HG03521 (cell line): ENCODE results near the gene AP3B1.
"Not testable (repeated sequence)": the region's sequence is repeated elsewhere in the genome, so short reads cannot be mapped to it uniquely, and the experiment has no call there.

ENCODE experiments used
- ATAC-seq: cut with Tn5 transposase; IDR thresholded peaks from one replicate; pipeline ENCODE4 v1.9.1; 2021; ENCODE audit warnings: mild to moderate bottlenecking, moderate library complexity; ENCODE audit not compliant: unreplicated experiment

The AP3B1 gene

DNA sequence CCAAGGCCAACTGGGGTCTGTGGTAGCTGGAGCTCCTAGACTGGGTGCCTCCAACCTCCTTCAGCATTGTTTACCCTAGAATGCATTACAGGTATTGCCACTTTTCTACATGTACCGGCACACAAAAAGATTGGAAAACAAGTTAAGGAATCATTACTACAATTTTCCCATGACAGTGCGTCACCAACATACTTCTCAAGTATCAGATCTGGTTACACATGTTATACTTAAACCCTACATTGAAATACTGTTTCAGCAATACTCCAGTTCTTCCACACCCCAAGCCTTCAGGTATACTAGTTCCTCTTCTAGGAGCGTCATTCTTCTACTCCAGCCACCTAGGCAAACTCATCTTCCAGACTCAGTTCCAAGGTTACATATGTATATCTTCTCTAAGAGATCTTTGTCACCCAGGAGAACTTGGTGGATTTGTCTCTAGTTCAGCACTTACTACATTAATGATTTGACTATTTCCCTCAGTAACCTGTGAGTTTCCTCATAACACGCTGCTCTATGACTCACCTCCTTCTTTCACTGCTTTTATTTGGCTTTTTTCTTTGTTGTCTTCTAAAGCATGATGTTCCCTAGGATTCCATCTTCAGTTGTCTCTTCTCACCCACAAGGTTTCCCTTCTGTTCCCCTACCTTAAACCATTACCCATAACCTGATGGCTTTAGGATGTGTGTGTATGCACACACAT is 217.0 kb downstream of the AP3B1 start:
- no peak for ATAC-seq

DNA sequence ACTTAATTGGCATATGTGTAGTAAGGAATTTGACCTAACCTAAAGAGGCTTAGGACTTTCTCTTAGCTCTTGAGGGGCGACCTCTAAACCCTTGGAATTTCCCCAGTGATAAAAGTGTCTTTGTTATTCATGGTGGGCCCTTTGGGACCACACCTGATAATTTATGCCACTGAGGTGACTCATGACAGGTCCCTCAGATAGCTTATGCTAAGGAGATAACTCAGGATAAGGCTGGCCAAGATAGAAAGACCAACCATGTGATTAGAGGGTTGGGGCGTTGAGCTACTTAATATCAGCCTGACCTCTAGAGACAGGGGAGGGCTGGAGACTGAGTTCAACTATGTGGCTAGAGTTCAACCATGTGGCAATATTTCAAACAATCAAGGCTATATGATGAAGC is 218.1 kb downstream of the AP3B1 start:
- no peak for ATAC-seq

DNA sequence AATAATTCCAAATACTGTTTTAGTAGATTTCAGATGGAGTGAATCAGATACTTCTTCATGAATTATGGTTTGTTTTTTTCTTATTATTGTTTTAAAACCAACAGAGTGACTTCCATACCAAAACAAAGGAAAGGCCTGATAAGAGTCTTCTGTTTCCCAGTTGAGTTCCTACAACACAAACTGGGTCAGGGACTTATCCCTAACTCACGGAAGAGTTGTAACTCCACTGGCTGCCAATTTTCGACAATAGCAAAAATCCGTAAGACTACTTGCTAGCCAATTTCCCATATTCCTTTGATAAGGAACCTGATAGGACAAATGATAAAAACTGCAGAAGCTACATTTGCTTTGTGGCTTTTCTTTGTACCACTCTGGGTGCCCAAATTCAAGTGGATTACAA is 219.2 kb downstream of the AP3B1 start:
- no peak for ATAC-seq

DNA sequence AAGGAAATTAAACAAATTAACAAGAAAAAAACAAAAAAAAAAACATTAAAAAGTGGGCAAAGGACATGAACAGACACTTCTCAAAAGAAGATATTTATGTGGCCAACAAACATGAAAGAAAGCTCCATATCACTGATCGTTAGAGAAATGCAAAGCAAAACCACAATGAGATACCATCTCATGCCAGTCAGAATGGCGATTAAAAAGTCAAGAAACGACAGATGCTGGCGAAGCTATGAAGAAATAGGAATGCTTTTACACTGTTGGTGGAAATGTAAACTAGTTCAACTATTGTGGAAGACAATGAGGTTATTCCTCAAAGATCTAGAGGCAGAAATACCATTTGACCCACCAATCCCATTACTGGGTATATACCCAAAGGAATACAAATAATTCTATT is 223.8 kb downstream of the AP3B1 start:
- not testable (repeated sequence) for ATAC-seq

DNA sequence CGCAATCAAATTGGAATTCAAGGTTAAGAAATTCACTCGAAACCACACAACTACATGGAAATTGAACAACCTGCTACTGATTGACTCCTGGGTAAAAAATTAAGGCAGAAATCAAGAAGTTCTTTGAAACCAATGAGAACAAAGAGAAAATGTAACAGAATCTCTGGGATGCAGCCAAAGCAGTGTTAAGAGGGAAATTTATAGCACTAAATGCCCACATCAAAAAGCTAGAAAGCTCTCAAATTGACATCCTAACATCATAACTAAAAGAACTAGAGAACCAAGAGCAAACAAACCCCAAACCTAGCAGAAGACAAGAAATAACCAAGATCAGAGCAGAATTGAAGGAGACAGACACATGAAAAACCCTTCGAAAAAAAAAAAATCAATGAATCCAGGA is 226.9 kb downstream of the AP3B1 start:
- not testable (repeated sequence) for ATAC-seq

DNA sequence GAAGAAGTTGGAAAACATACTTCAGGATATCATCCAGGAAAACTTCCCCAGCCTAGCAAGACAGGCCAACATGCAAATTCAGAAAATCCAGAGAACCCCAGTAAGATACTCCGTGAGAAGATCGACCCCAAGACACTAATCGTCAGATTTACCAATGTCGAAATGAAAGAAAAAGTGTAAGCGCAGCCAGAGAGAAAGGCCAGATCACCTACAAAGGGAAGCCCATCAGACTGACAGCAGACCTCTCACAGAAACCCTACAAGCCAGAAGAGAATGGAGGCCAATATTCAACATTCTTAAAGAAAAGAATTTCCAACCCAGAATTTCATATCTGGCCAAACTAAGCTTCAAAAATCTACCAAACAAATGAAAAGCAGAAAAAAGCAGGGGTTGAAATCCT is 227.8 kb downstream of the AP3B1 start:
- not testable (repeated sequence) for ATAC-seq

DNA sequence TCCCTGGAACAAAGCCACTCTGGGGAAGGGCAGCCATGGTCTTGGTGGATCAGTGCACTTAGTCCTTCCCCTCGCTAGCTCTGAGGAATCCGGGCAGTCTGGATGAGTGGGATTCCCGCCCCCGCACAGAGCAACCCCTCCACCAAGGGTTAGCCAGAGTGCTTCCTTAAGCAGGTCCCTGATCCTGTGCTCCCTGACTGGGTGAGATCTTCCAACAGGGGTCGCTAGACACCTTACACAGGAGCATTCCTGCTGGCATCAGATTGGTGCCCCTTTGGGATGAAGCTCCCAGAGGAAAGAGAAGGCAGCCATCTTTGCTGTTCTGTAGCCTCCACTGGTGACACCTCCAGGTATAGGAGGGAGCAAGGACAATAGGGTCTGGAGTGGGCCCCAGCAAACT is 228.8 kb downstream of the AP3B1 start:
- no peak for ATAC-seq

DNA sequence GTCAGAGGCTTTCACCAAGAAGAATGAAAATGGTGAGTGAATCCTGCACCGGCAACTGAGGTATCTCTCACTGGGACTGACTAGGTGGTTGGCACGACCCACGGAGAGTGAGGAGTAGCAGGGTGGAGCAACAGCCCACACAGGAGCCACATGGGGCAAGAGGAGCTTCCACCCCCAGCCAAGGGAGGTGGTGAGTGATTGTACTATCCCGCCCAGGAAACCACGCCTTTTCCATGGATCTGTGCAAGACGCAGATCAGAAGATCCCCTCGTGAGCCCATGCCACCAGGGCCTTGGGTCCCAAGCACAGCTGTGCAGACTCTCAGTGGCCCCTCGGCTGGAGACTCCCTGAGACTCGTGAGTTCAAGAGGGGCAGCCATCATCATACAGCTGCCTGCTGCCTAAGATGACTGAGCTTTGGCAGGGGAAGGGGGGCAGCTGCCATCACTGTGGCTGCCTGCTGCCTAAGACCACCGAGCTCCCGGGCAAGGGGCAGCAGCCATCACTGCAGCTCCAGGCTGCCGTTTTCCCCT is 229.5 kb downstream of the AP3B1 start:
- ATAC-seq: no peak

DNA sequence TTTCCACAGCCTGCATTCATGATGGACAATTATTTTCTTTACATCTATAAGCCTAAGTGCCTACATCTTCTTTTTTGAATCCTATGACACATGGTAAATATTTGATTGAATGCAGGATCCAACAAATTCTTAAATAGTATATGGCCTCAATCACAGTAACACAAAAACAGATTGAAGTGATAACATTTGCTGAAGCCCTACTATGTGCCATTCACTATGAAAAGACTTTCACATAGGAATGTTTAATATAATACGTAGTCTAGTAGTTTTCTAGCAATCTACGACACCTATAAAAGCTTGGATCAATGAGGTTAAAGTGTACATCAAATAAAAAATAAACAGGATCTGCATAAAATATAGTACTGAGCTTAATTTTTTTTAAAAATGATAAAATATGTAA is 231.0 kb downstream of the AP3B1 start:
- no peak for ATAC-seq

DNA sequence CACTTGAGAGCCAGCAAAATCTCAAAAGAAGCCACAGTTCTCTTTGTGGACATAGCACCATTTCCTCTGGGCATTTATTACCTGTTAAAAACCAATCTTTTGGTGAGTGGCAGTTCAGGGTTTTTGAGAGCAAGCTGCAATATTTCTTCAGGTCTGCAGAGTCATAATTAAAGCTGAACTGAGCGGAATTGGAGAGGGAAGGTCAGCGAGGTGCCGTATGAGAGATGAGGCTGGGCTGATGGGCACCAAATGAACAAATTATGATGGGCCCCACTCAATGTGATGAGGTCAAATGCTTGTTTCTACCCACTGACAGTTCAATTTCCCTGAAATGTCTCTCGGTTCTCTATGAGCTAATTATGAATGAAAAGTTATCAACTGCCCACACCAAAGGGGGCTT is 231.9 kb downstream of the AP3B1 start:
- ATAC-seq: no peak

DNA sequence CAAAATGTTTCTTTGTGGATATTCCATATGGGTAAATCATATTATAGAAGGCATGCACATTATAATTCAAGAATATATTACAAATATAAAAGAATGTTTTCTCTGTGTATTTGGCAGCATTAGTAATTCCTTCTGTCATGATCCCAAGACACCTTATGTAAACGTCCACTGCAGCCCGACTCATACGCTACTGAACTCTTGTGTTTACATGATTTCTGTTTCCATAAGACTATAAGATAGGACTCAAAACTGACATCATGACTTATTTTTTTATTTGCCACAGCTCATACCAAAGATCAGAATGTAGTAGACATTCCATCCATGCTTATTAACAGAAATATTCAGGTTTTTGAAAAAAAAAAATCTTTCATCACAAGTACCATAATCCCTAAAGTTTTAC is 234.1 kb downstream of the AP3B1 start:
- ATAC-seq: no peak

DNA sequence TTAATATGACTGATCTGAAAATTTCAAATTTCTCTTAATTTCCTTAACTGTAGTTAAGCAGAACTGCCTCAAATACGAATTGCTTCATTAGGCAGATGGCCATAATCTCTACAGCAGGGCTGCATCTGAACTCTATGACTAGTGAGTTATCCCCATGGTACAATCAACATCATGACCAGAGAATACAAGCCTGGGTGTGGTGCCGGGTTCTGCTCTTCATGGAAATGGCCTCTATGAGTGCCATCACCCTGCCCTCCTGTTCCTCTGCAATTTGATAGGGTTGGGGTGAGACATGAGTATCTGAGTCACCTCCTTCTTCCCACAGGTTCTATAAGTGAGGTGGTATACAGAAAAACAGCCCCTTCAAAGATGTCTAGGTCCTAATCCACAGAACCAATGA is 235.9 kb downstream of the AP3B1 start:
- ATAC-seq: no peak

DNA sequence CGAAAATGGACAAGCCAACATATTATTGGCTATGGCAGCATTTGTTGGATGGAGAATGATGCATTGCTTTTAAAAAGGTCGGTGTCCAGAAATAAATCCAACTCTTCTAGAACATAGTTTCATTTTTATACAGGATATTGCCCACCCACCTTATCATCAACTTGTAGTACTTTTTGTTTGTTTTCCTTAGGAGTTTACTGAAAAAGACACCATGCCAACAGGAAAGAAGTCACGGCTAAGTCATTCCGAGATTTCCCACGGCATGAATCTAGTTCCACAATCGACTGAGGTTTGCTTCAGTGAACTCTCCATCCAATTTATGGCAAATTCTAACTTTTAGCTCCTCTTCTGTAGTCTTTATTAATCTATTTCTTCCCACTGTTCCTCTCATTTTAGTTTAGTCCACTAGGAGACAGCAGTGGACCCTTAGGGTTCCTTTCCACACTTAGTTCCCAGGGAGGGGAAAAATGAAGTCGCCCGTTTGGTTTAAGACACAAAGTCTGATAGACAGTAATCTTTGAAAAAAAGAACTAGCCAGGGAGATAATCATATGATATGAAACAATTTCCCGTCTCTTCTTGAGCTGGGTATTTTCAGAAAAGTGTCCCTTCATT is 237.5 kb downstream of the AP3B1 start:
- no peak for ATAC-seq

DNA sequence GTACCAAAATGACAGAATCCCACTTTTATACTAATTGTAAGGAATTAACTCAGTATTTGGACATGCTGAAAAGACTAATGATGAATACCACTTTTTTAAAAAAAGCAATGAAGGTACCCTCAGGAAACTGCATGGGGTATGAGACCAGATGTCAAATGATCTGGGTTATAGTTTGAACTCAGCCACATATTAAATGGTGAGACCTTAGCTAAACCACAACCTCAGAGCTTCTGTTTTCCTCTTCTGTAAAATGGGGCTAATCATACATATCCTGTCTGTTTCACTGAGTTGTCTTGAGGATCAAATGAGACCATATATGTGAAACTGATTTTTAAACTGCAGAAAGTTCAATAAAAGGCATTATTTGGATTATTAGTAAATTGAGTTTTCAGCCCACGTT is 238.4 kb downstream of the AP3B1 start:
- no peak for ATAC-seq

DNA sequence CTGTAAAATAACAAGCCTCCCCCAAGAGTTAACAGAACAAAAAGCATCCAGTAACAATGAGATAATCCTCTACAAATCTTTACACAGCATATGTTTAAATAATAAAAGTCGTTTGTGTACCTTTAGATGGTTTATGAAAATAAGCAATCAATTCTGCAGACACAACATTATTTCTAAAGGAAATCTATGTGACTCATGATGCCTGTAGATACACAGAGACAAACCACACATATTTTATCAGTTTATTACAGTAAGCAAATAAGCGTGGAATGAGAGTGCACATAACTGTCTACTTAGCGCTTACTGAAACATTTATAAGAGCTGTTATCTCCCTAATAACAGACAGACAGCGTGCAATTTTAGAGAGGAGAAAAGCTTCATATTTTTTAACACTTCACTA is 243.6 kb downstream of the AP3B1 start:
- ATAC-seq: no peak

DNA sequence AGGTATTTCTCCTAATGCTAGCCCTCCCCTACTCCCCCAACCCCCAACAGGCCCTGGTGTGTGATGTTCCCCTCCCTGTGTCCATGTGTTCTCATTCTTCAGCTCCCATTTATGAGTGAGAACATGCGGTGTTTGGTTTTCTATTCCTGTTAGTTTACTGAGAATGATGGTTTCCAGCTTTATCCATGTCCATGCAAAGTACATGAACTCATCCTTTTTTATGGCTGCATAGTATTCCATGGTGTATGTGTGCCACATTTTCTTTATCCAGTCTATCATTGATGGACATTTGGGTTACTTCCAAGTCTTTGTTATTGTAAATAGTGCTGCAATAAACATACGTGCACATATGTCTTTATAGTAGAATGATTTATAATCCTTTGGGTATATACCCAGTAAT is 247.7 kb downstream of the AP3B1 start:
- not testable (repeated sequence) for ATAC-seq

DNA sequence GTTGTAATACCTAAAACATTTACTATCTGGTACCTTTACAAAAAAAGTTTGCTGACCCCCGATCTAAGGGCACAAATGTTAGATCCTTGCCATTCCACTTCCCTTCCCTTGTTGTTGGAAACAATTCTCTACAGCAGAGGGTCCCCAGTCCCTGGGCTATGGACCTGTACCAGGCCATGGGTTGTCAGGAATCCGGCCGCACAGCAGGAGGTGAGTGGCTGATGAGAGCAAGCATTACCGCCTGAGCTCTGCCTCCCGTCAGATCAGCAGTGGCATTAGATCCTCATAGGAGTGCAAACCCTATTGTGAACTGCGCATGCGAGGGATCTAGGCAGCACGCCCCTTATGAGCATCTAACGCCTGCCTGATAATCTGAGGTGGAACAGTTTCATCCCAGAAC is 248.5 kb downstream of the AP3B1 start:
- no peak for ATAC-seq

DNA sequence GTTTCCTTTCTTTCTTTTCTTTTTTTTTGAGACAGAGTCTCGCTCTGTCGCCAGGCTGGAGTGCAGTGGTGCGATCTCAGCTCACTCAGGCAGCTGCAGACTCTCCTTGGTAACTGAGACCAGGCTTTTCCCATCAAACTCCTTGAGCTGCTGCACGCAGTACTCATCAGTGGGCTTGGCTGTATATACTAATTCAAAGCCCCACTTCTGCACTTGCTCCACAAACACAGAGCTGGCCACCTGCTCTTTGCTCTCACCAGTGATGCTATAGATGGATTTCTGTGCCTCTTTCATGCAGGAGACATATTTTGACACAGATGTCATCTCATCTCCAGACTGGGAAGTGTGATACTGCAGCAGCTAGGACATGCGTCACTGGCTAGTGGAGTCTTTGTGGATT is 252.7 kb downstream of the AP3B1 start:
- ATAC-seq: no peak

DNA sequence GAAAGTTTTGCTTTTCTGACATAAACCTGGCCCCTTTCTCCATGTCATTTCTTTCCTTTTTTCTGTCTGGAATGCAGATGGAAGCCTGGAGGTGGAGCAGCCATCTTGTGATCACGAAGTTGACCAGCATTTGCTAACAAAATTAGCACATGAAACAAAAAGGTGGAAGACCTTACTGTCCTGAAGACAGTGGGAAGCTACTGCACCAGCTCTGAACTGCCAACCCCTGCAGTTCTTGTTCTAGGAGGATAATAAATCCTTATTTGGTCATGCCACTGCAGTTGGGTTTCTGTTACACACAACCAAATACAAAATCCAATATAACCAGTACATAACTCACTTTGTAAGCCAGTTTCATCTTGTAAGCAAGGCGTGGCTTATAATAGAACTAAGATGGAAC is 269.0 kb downstream of the AP3B1 start:
- ATAC-seq: no peak

DNA sequence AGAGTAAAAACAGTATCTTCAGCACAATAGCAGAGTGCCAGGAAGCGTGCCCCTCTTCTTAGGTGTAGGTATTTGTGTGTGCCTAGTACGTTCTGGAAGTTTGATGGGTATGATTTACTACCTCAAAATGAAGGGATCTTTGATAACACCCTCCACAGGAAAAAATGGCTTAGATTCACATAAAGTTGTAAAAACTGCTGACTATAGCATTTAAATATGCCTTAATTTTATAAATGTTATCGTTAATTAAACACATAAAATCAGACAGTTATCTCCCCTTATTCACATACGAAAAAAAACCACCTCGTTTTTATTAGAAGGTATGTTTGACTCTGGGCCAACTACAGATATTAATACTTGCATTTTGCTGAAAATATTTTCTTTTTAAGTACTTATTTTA is 274.8 kb downstream of the AP3B1 start:
- ATAC-seq: no peak

DNA sequence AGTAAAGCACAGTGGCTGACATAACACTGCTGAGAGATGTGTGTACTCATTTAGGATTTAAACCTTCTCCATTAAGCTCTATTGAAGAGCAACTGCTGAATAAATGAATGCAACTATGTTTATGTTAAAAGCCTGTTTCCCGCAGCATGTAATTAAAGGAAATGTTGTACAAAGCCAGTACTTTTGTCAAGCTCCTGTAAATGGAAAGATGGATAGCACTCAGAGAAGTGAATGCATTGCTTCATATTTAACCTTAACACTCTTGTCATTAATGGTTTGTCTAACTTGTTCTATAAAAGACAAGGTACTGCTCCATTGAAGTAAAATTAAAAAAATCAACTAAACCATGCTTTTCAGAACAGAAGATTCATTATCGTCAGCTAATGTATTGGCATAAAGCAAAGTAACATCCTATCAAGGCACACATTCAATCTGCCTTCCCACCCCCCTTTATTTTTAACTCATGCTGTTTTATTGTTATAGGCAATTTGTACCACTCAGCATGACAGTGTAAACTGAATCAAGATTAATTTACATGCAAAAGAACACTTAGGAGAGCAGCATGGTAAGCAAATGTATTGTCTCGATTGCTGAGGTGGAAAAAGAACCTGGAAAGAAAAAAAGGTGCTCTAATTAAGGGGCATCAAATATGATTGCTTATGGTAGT is 277.5 kb downstream of the AP3B1 start:
- no peak for ATAC-seq

DNA sequence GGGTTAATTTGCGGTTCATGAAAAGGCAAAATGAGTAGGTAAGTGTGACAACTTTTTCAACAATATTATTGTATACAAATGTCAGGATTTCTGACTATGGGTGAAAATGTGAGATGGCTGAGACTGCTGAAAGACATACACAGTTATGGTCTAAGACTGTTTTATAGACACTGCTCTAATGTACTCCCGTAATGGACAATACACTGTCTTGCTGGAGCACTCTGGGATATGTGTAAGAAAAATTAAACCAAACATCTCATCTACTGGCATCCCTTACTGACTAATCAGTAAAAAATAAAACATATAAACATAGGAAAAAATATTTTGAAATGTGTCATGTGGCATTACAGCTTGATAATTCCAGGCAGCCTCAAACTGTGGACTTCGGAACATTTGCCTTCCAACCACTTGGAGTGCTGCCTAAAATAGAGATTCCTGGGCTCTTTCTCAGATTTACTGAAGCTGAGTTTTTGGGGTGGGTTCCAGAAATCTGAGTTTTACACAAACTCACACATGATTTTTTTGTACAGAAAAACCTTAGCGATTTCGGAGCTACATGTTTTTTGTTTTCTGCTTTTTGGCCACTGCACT is 284.5 kb downstream of the AP3B1 start:
- ATAC-seq: no peak
